ENCODE results near the gene OR10A6.

DNA sequence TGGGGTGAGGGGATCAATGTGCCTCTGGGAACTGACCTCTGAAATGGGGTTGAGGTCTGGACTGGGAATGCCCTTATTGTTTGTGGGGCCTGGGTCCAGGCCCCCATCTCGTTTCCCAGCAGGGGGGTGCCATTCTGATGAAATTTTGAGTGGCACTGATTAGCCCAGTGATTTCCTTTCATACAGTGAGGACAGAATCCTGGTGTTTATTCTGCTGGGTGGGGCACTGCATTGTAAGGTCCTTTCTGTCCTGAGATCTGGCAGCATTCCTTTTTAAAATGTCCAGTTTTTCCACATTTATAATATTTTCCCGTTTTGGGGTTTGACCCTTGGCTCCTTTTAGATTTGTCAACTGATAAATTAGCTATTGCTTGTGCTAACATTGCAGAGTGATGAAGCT, 27.1 kb downstream of the OR10A6 start:
- TF ChIP-seq POLR2AphosphoS5 (IDR thresholded peaks at IDR 0.05) (no peak), EP300 (IDR thresholded peaks at IDR 0.05) (no peak)
